ENCODE data around the gene MICALL2.

The MICALL2 gene

DNA sequence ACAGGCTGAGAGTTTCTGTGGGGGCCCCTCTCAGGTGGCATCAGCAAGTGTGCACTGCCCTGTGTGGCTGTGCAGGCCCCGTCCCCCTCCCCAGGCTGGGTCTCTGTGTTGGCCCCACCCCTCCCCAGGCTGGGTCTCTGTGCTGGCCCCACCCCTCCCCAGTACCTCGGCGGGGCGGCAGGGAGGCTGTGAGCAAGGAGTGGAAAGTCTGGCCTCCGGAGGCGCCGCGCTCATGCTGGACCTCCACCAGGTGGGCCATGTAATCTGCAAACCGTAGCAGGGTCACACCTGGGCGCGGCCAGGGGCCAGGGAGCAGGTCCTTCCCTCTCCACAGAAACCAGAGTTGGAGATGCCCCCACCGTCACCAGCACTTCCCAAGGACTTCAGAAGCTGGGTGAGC lies 21.4 kb upstream of the MICALL2 start:
- TF ChIP-seq, protein P1, sequence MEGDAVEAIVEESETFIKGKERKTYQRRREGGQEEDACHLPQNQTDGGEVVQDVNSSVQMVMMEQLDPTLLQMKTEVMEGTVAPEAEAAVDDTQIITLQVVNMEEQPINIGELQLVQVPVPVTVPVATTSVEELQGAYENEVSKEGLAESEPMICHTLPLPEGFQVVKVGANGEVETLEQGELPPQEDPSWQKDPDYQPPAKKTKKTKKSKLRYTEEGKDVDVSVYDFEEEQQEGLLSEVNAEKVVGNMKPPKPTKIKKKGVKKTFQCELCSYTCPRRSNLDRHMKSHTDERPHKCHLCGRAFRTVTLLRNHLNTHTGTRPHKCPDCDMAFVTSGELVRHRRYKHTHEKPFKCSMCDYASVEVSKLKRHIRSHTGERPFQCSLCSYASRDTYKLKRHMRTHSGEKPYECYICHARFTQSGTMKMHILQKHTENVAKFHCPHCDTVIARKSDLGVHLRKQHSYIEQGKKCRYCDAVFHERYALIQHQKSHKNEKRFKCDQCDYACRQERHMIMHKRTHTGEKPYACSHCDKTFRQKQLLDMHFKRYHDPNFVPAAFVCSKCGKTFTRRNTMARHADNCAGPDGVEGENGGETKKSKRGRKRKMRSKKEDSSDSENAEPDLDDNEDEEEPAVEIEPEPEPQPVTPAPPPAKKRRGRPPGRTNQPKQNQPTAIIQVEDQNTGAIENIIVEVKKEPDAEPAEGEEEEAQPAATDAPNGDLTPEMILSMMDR (IDR thresholded peaks at IDR 0.05) = no peak
- no peak overlapping the region for H3K4me3 ChIP-seq (ENCODE audit: low read depth in 1 of 2, low read length in 1 of 2)

DNA sequence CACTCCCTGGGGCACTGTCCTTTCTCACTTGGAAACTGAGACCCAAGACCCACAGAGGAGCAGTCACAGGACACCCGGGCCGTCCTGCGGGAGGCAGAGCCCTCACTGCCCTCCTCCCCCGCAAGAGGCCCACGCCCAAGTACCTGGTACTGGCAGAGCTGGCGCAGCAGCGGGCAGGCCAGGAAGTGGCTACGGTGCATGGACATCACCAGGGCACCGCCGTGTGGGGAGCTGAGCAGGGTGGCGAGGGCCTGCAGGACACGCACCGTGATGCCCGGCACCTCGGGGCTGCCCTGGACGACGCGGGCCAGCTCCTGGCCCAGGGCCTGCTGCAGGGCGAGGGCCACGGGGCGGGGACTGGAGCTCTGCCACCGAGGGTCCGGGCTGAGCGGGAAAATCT lies 20.0 kb upstream of the MICALL2 start:
- TF ChIP-seq, protein P1 (IDR thresholded peaks at IDR 0.05) = no peak
- H3K4me1 ChIP-seq (ENCODE audit: control insufficient read depth in 1 of 2, insufficient read depth in 1 of 2, low read depth in 1 of 2, low read length in 1 of 2) = peaks cover 0 to under 1% of the 10 kb centered on the region in 2 experiments
- H3K4me3 ChIP-seq (ENCODE audit: low read depth in 1 of 2, low read length in 1 of 2) = no peak overlapping the region
- no peak overlapping the region for H3K27ac ChIP-seq
- H3K27me3 ChIP-seq = no peaks in the 10 kb centered on the region
- no peaks in the 10 kb centered on the region for H3K9me3 ChIP-seq
- peaks cover 100% of the 10 kb centered on the region for H3K36me3 ChIP-seq

More for the DNA sequence above, 21.4 kb upstream of the MICALL2 start:
- H3K27ac ChIP-seq = no peak overlapping the region
- H3K4me1 ChIP-seq (ENCODE audit: control insufficient read depth in 1 of 2, insufficient read depth in 1 of 2, low read depth in 1 of 2, low read length in 1 of 2) = no peaks in the 10 kb centered on the region
- no peaks in the 10 kb centered on the region for H3K27me3 ChIP-seq
- peaks cover 100% of the 10 kb centered on the region for H3K36me3 ChIP-seq
- no peaks in the 10 kb centered on the region for H3K9me3 ChIP-seq

DNA sequence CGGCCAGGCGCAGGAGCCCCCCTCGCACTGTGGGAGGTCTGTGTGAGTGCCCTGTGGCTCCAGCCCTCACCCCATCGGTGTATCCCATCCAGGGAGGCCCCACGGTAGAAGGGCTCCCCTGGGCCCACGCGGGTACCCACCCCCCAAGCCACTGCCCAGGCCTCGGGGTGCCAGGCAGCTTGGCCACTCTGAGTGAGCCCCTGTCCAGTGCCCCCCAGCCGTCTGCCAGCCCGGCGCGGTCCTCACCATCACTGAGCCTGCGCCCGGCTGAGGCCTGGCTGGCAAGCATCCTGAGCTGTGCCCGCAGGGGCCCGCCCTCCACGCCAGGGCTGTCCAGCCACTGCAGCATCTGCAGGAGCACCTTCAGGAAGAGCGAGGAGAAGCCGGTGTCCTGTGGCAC lies 19.2 kb upstream of the MICALL2 start:
- no peaks in the 10 kb centered on the region for H3K27me3 ChIP-seq
- H3K36me3 ChIP-seq = peaks cover 100% of the 10 kb centered on the region
- no peaks in the 10 kb centered on the region for H3K9me3 ChIP-seq
- H3K4me3 ChIP-seq (ENCODE audit: low read depth in 1 of 2, low read length in 1 of 2) = no peak overlapping the region
- TF ChIP-seq, protein P1 (IDR thresholded peaks at IDR 0.05) = no peak
- H3K4me1 ChIP-seq (ENCODE audit: control insufficient read depth in 1 of 2, insufficient read depth in 1 of 2, low read depth in 1 of 2, low read length in 1 of 2) = peaks cover 0 to 3% of the 10 kb centered on the region in 2 experiments
- H3K27ac ChIP-seq = no peak overlapping the region

DNA sequence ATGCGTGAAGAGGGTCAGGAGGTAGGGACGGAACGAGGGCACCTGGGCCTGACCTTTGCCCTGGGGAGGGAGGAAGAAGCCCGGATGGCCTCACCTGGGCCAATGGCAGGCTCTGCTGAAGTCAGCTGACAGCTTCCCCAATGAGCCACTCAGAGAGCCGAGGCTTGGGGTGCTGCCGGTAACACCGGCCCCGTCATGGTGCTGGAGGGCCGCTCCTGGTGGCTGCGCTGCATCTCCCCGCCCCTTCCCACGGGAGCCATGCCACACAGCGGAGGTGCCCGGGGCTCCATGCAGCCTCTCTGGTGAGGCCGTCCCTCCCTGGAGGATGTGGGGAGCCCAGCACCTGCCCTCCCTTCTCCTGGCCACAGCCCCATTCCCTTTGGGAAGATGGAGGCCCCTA lies 17.6 kb upstream of the MICALL2 start:
- H3K27ac ChIP-seq = no peak overlapping the region
- peaks cover 0 to 3% of the 10 kb centered on the region in 2 experiments for H3K4me1 ChIP-seq (ENCODE audit: control insufficient read depth in 1 of 2, insufficient read depth in 1 of 2, low read depth in 1 of 2, low read length in 1 of 2)
- no peaks in the 10 kb centered on the region for H3K9me3 ChIP-seq
- H3K27me3 ChIP-seq = no peaks in the 10 kb centered on the region
- TF ChIP-seq, protein P1 (IDR thresholded peaks at IDR 0.05) = no peak
- H3K4me3 ChIP-seq (ENCODE audit: low read depth in 1 of 2, low read length in 1 of 2) = no peak overlapping the region
- H3K36me3 ChIP-seq = peaks cover 100% of the 10 kb centered on the region

DNA sequence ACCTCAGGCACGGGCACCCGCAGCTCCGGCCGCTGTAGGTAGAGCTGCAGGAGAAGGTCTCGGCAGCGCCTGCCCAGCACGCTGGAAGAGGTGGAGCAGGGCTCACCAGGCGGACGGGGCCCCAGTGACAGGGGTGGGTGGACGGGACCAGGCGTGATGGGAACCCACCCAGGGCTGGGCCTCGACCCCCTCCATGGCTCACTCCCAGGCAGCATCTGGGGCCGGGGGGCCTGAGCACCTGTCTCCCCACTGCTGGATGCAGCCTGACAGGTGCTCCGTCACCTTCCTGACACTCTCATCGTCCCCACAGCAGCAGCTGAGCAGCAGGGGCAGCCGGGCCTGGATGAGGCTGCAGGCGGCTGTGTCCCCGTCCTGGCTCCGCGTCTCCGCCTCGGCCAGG lies 16.7 kb upstream of the MICALL2 start:
- H3K36me3 ChIP-seq = peaks cover 100% of the 10 kb centered on the region

More for the DNA sequence above, 16.7 kb upstream of the MICALL2 start:
- Histone ChIP-seq H3K27me3 (no peaks in the 10 kb centered on the region), H3K4me1 (ENCODE audit: control insufficient read depth in 1 of 2, insufficient read depth in 1 of 2, low read depth in 1 of 2, low read length in 1 of 2) (peaks cover 0 to 3% of the 10 kb centered on the region in 2 experiments), H3K9me3 (no peaks in the 10 kb centered on the region), H3K4me3 (ENCODE audit: low read depth in 1 of 2, low read length in 1 of 2) (no peak overlapping the region), H3K27ac (no peak overlapping the region)
- TF ChIP-seq, protein P1 (IDR thresholded peaks at IDR 0.05) = no peak
